Right renal pelvis (tissue), 4 donors: Measurements from ENCODE around the gene RASSF1. TPM values are rescaled to one million over a fixed set of nuclear protein-coding genes. Genes with fewer than 3 reads are reported as not detected.
A peak's percentile ranks its signal among the peaks of the same experiment; 100 is the strongest.

Source experiments
- DNase-seq, 4 donors: peaks; one replicate each; pipeline ENCODE4 v3.0.0-alpha.2; 2013; ENCODE audit warnings: low read depth in 4 of 4, low spot score in 3 of 4, missing footprints in 1 of 4
- polyA plus RNA-seq, 4 donors: library from polyadenylated mRNA; unstranded; fragments of 120-200 nt; gene quantifications; one replicate each; pipeline ENCODE4 v1.2.1, GENCODE V29; 2013; ENCODE audit not compliant: insufficient read length in 4 of 4

Gene RASSF1
- polyA plus RNA-seq, 4 donors = 17.5 to 22.8 (median 17.8) TPM

- no peak for DNase-seq
These were observed 5.1 kb upstream of the RASSF1 start, which contains the start of gene ZMYND10 for GRCh38 chr3:50345586-50346234. Gene ZMYND10 (minus strand): TSS chr3:50345732. CDS start chr3:50345579, 153 bp downstream.

- no peak for DNase-seq
These were observed 4.4 kb upstream of the RASSF1 start for GRCh38 chr3:50345008-50345407.

- no peak for DNase-seq
These were observed 2.4 kb upstream of the RASSF1 start for GRCh38 chr3:50342813-50343633.

DNA sequence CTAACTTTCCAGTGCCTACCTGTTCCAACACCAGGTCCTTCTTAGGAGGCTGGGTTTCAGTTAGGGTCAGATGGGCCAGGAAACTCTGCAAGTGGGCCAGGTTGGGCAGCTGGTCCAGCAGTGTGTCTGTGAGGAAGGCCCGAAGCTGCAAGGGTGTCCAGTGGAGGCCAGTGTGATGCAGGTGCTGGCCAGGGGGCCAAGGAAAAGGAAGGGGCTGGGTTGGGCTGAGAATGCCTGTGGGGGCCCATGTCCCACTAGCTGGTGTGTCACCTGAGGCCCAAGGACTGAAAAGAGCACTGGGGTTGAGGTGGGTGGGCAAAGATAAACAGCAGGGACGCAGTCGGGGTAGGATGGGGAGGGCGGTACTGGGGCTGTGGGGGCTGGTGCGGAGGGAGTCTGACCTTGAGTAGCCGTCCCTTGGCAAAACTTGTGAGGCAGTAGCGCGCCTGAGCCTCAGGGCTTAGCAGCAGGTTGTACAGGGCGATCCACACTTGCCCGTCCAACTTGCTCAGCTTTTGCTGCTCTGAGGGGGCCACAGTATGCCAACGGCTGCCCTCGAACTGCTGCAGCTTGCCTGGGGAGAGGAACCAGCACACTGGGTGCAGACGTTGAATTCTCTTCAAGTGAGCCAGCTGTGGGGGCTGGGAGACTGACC lies 1.5 kb upstream of the RASSF1 start:
- DNase-seq = no peak

DNA sequence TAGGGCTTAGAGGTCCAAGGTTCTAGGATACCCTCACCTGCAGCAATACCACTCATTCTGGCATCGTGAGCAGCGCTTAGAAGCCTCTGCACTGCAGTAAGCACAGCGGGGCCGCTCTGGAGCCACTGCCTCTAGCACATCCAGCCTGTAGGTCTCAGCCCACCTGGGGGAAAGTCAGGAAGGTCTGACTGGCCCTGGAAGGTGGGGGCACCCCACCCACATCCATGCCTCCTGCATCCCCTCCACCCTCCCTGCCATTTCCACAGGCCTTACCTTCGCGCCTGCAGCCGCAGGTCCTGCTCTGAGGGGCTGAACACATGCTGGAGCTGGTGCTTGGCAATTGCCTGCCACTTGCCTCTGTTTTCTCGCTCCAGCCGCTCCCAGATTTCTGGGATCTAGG lies 901 bp upstream of the RASSF1 start:
- DNase-seq = no peak

DNA sequence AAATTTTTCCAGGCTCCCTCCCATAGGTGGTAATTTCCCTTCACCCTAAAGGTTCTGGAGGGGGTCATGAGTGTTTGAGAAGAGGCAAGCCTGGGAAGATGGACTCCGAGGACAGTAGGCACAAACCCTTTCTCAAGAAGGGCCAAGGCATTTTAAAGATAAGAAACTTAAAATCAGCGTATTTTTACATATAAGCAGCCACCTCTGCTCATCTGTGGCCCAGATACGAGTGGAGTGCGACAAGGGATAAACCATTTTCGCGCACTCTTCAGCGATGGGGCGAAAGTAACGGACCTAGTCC lies 539 bp downstream of the RASSF1 start:
- DNase-seq = no peak

- no peak for DNase-seq
These were observed 1.0 kb downstream of the RASSF1 start for GRCh38 chr3:50339485-50340146.

DNA sequence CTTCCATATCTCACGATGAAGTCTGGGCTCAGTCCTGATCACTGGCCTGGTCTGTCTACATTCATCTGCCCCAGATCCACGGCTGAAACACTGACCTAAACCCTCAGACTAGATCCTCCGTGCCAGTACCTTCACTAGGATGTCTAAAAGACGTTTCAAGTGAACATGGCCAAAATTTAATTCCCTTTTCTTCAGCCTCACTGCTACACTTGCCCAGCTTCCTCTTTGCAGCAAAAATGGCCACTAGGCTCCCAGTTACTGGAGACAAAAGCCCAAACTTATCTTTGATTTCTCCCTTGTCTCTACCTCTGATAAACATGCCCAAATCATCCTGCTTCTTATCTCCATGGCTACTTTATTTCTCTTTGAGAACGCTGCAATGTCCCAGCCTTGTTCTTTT lies 1.7 kb downstream of the RASSF1 start:
- no peak for DNase-seq

- peak; percentile 92 to 97 (median 96) for DNase-seq
These were observed 3.3 kb downstream of the RASSF1 start for GRCh38 chr3:50337175-50337861.

- no peak for DNase-seq
These were observed 4.0 kb downstream of the RASSF1 start for GRCh38 chr3:50336452-50337174.

- no peak for DNase-seq
These were observed 6.1 kb downstream of the RASSF1 start for GRCh38 chr3:50334339-50335075.

GRCh38 chr3:50333744-50334328 lies 6.8 kb downstream of the RASSF1 start:
- no peak for DNase-seq

- no peak for DNase-seq
These were observed 9.2 kb downstream of the RASSF1 start for GRCh38 chr3:50331364-50331907.

DNA sequence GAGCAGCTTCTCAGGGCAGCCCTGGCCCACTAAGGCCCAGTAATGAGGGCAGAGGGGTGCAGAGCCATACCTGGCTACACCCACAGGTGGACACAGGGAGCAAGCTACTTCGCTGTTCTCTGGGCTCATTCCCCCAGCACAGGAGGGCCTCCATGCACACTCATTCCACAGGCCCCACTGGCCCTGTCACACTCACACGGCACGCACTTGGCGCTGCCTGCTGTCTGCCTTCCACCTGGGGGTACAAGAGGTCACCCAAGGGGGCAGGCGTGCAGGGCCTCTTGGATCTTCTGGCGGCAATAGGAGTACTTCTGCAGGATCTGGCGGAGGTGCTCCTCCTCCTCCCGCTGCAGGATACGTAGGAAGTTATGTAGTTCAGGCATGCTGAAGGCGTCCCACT lies 10.3 kb downstream of the RASSF1 start:
- DNase-seq = no peak

- peak; percentile 93 to 97 (median 94) for DNase-seq
These were observed 12.5 kb downstream of the RASSF1 start, which contains the start of gene TUSC2 for GRCh38 chr3:50327943-50328691. Gene TUSC2 (minus strand): TSS chr3:50328223. CDS start chr3:50328099, 124 bp downstream.

GRCh38 chr3:50327129-50327528 lies 13.5 kb downstream of the RASSF1 start:
- no peak for DNase-seq

DNA sequence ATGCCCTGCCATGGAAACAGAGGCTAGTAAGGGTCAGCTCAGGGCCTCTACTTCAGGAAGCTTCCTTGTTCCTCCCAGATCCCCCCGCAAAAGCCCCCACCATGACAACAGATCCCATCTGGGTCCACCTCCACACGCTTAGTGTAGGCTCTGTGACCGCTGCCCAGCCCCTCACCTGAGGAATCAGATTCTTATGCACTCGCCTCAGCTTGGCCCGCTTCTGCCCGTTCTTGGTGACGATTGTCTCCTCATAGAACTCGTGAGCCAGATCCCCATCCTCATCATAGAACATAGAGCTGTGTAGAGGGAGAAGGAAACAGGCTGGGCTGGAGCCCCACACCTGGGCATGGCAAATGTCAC lies 14.5 kb downstream of the RASSF1 start:
- DNase-seq = no peak
